H1 (cell line): ENCODE measurements around the gene MORN5. TPM values are rescaled to one million over a fixed set of nuclear protein-coding genes. Genes with fewer than 3 reads are reported as not detected.

Experiments used
- CTCF ChIA-PET: fragments of 300-600 bp; sonication (Branson Sonifier 250); formaldehyde crosslinking; loops from one replicate; lab custom pipeline; 2021; ENCODE audit not compliant: partially characterized antibody; lab: Charles Lee
- POLR2A ChIA-PET: fragments of 300-600 bp; sonication (Branson Sonifier 250); formaldehyde crosslinking; loops from one replicate; lab custom pipeline; 2021; ENCODE audit warnings: inconsistent platforms; ENCODE audit not compliant: partially characterized antibody; lab: Charles Lee
- DNase-seq, 2 experiments: peaks; one replicate each; pipeline versions ENCODE4 v3.0.0 to v3.0.0-alpha.2; 2010 to 2022; ENCODE audit warnings: low spot score in 2 of 2, low read depth in 1 of 2, mixed read lengths in 1 of 2
- FAIRE-seq: peaks from 2 replicates; lab custom pipeline; 2011; peaks lifted over from hg19 to GRCh38; lab: Jason Lieb, UNC
- H2AFZ ChIP-seq: 2 replicates; pipeline ENCODE4 v1.8.1; 2012; ENCODE audit warnings: low read length, inconsistent platforms
- H2AK5ac ChIP-seq: 2 replicates; pipeline ENCODE4 v1.6.1; 2013; ENCODE audit warnings: low read depth, low read length
- H2BK120ac ChIP-seq: replicated peaks from 2 replicates; pipeline ENCODE3; 2013; ENCODE audit warnings: low read depth, low read length, inconsistent platforms
- H2BK12ac ChIP-seq: 2 replicates; pipeline ENCODE4 v1.6.1; 2013; ENCODE audit warnings: low read depth, low read length
- H2BK15ac ChIP-seq: 2 replicates; pipeline ENCODE4 v1.6.1; 2013; ENCODE audit warnings: low read length
- H2BK20ac ChIP-seq: 2 replicates; pipeline ENCODE4 v1.6.1; 2013; ENCODE audit warnings: low read length
- H2BK5ac ChIP-seq: 2 replicates; pipeline ENCODE4 v1.6.1; 2013; ENCODE audit warnings: low read depth, low read length
- H3K14ac ChIP-seq: 2 replicates; pipeline ENCODE4 v1.6.1; 2013; ENCODE audit warnings: inconsistent platforms; ENCODE audit not compliant: insufficient read length
- H3K18ac ChIP-seq: 2 replicates; pipeline ENCODE4 v1.6.1; 2013; ENCODE audit warnings: low read length; ENCODE audit errors: extremely low read depth
- H3K23ac ChIP-seq: 2 replicates; pipeline ENCODE4 v1.6.1; 2013; ENCODE audit warnings: inconsistent platforms; ENCODE audit not compliant: insufficient read length
- H3K23me2 ChIP-seq: 2 replicates; pipeline ENCODE4 v1.6.1; 2013; ENCODE audit warnings: low read depth, low read length
- H3K27ac ChIP-seq: 2 replicates; pipeline ENCODE4 v1.6.1; 2011; ENCODE audit warnings: low read depth, low read length, inconsistent platforms
- H3K27me3 ChIP-seq, 4 experiments: replicated peaks in 1 of 4; 1 replicate in 1 of 4; 2 replicates in 3 of 4; pipeline versions ENCODE4 v1.6.1 to v1.8.1; 2011 to 2013; ENCODE audit warnings: low read length in 3 of 4, mild to moderate bottlenecking in 3 of 4, inconsistent platforms in 2 of 4, mixed read lengths in 2 of 4, moderate library complexity in 1 of 4; ENCODE audit not compliant: control insufficient read depth in 3 of 4, insufficient read depth in 3 of 4; ENCODE audit errors: extremely low read depth in 1 of 4
- H3K36me3 ChIP-seq, 4 experiments: 2 replicates each; pipeline versions ENCODE4 v1.6.1 to v1.8.1; 2011 to 2013; ENCODE audit warnings: mild to moderate bottlenecking in 4 of 4, low read length in 3 of 4, moderate library complexity in 2 of 4, control low read depth in 1 of 4, inconsistent platforms in 1 of 4; ENCODE audit not compliant: insufficient read depth in 4 of 4, control insufficient read depth in 2 of 4
- H3K4ac ChIP-seq: replicated peaks from 2 replicates; pipeline ENCODE3; 2013; ENCODE audit warnings: low read length, low read depth, mixed read lengths, inconsistent platforms; ENCODE audit not compliant: insufficient read length
- H3K4me1 ChIP-seq, 4 experiments: replicated peaks in 1 of 4; 1 replicate in 1 of 4; 2 replicates in 3 of 4; pipeline versions ENCODE4 v1.6.1 to v1.8.1; 2011 to 2013; ENCODE audit warnings: low read length in 3 of 4, inconsistent platforms in 2 of 4, mixed read lengths in 1 of 4; ENCODE audit not compliant: insufficient read depth in 4 of 4, control insufficient read depth in 3 of 4
- H3K4me2 ChIP-seq, 2 experiments: 2 replicates each; pipeline versions ENCODE4 v1.6.1 to v1.8.1; 2011 to 2013; ENCODE audit warnings: low read depth in 2 of 2, low read length in 2 of 2, control low read depth in 1 of 2, inconsistent platforms in 1 of 2, mild to moderate bottlenecking in 1 of 2; ENCODE audit not compliant: insufficient read depth in 1 of 2
- H3K4me3 ChIP-seq, 4 experiments: fragments of 200-600, 300-600 bp in 1 of 4; sonication (generic), shearing (Covaris generic), sonication (Bioruptor Twin) in 1 of 4; 2 replicates each; pipeline versions ENCODE4 v1.5.1 to v1.8.1; 2011 to 2016; ENCODE audit warnings: low read length in 4 of 4, low read depth in 3 of 4, control low read depth in 2 of 4, inconsistent platforms in 2 of 4, mild to moderate bottlenecking in 2 of 4, mixed read lengths in 1 of 4, moderate library complexity in 1 of 4; ENCODE audit not compliant: insufficient read depth in 2 of 4; ENCODE audit errors: extremely low read depth in 1 of 4
- H3K56ac ChIP-seq: replicated peaks from 2 replicates; pipeline ENCODE3; 2013; ENCODE audit warnings: low read depth, mild to moderate bottlenecking, mixed read lengths, low read length, inconsistent platforms; ENCODE audit not compliant: insufficient read length
- H3K79me1 ChIP-seq: 2 replicates; pipeline ENCODE4 v1.6.1; 2013; ENCODE audit warnings: low read depth, low read length, control low read depth
- H3K79me2 ChIP-seq, 2 experiments: 2 replicates each; pipeline versions ENCODE4 v1.6.1 to v1.8.1; 2012 to 2013; ENCODE audit warnings: low read length in 2 of 2, mild to moderate bottlenecking in 2 of 2, inconsistent platforms in 1 of 2; ENCODE audit not compliant: insufficient read depth in 2 of 2, control insufficient read depth in 1 of 2
- H3K9ac ChIP-seq, 4 experiments: replicated peaks in 1 of 4; 1 replicate in 1 of 4; 2 replicates in 3 of 4; pipeline versions ENCODE4 v1.6.1 to v1.8.1; 2011 to 2013; ENCODE audit warnings: low read depth in 3 of 4, low read length in 3 of 4, control low read depth in 2 of 4, mild to moderate bottlenecking in 2 of 4, moderate library complexity in 2 of 4, inconsistent platforms in 1 of 4; ENCODE audit errors: extremely low read depth in 1 of 4
- H3K9me3 ChIP-seq, 2 experiments: 2 replicates each; pipeline versions ENCODE4 v1.6.1 to v1.8.1; 2012 to 2013; ENCODE audit warnings: mild to moderate bottlenecking in 2 of 2, moderate library complexity in 2 of 2, control low read depth in 1 of 2, inconsistent platforms in 1 of 2, low read depth in 1 of 2, low read length in 1 of 2, mixed read lengths in 1 of 2; ENCODE audit not compliant: insufficient read depth in 2 of 2
- H4K20me1 ChIP-seq, 2 experiments: replicated peaks in 1 of 2; 2 replicates each; pipeline versions ENCODE3 to v1.8.1; 2011 to 2013; ENCODE audit warnings: inconsistent platforms in 2 of 2, low read length in 2 of 2, mild to moderate bottlenecking in 1 of 2; ENCODE audit not compliant: insufficient read depth in 2 of 2, control insufficient read depth in 1 of 2
- H4K5ac ChIP-seq: 2 replicates; pipeline ENCODE4 v1.6.1; 2013; ENCODE audit warnings: low read length, low read depth, mixed read lengths, inconsistent platforms; ENCODE audit not compliant: insufficient read length
- H4K8ac ChIP-seq: 2 replicates; pipeline ENCODE4 v1.8.0; 2013; ENCODE audit warnings: mild to moderate bottlenecking, moderate library complexity, low read length, inconsistent platforms; ENCODE audit not compliant: insufficient read depth; ENCODE audit errors: extremely low read depth
- H4K91ac ChIP-seq: replicated peaks from 2 replicates; pipeline ENCODE3; 2013; ENCODE audit warnings: low read length, mixed read lengths, inconsistent platforms; ENCODE audit not compliant: insufficient read length
- BRCA1 ChIP-seq: IDR thresholded peaks from 2 replicates; pipeline ENCODE4 v1.6.1; 2012; ENCODE audit warnings: low read depth, low read length, improper control_type of control experiment
- CBX5 ChIP-seq: fragments of 300-800, 300-1000 bp; sonication (generic); IDR thresholded peaks from 2 replicates; pipeline ENCODE4 v1.7.1; 2016; ENCODE audit warnings: antibody characterized with exemption, low read length, low read depth
- E2F6 ChIP-seq: IDR thresholded peaks from 2 replicates; pipeline ENCODE4 v1.6.1; 2012; ENCODE audit warnings: inconsistent platforms
- EZH2 ChIP-seq: fragments of 200-600 bp; sonication (generic); IDR thresholded peaks from 2 replicates; pipeline ENCODE4 v1.7.1; 2012; ENCODE audit warnings: low read depth, mild to moderate bottlenecking, moderate library complexity, low read length, inconsistent platforms; ENCODE audit not compliant: severe bottlenecking
- JUND ChIP-seq: IDR thresholded peaks from 2 replicates; pipeline ENCODE4 v1.6.1; 2011; ENCODE audit warnings: mild to moderate bottlenecking, improper control_type of control experiment, low read length
- MAX ChIP-seq: IDR thresholded peaks from 2 replicates; pipeline ENCODE4 v1.6.1; 2012; ENCODE audit warnings: inconsistent platforms
- NANOG ChIP-seq: IDR thresholded peaks from 2 replicates; pipeline ENCODE4 v1.6.1; 2011; ENCODE audit warnings: low read length, low read depth, mild to moderate bottlenecking, inconsistent platforms; ENCODE audit not compliant: insufficient read depth, poor library complexity, severe bottlenecking
- POLR2AphosphoS5 ChIP-seq: IDR thresholded peaks from 2 replicates; pipeline ENCODE4 v1.6.1; 2011; ENCODE audit warnings: low read depth, low read length
- RBBP5 ChIP-seq: IDR thresholded peaks from 2 replicates; pipeline ENCODE4 v1.7.1; 2012; ENCODE audit warnings: low read depth, mild to moderate bottlenecking, inconsistent platforms, low read length, moderate library complexity, borderline replicate concordance
- SP4 ChIP-seq: IDR thresholded peaks from 2 replicates; pipeline ENCODE4 v1.6.1; 2012; ENCODE audit warnings: low read length, inconsistent platforms
- TAF1 ChIP-seq: IDR thresholded peaks from 2 replicates; pipeline ENCODE4 v1.6.1; 2011; ENCODE audit warnings: mild to moderate bottlenecking, low read depth, low read length
- WGBS, 2 experiments: shearing (Covaris generic) in 1 of 2; methylation state at CpG; one replicate each; pipeline versions ENCODE4 v1.1.6 to v1.1.7; 2013 to 2015; ENCODE audit warnings: low lambda C conversion rate in 2 of 2, mixed read lengths in 2 of 2, inconsistent platforms in 1 of 2, low coverage in 1 of 2, missing lambda C conversion rate in 1 of 2; ENCODE audit not compliant: insufficient replicate concordance in 2 of 2, insufficient coverage in 1 of 2, insufficient read length in 1 of 2; ENCODE audit errors: extremely low coverage in 1 of 2, missing lambda C conversion rate in 1 of 2; 5-methylcytosine and 5-hydroxymethylcytosine counted together
- polyA plus RNA-seq, 7 experiments: library from polyadenylated mRNA; depleted of rRNA in 3 of 7; stranded (reverse) in 5 of 7; unstranded in 2 of 7; fragments of >200 nt in 5 of 7; fragments of 200-250 nt in 2 of 7; gene quantifications; 1 replicate in 5 of 7; 2 replicates in 1 of 7; 4 replicates in 1 of 7; pipeline versions ENCODE4 v1.2.1 to v1.2.3, GENCODE V29; 2011 to 2013; ENCODE audit warnings: missing spikeins in 2 of 7, mixed read lengths in 2 of 7
- total RNA-seq: library from RNA; stranded (reverse); fragmentation: NEBNext Ultra II Directional; extraction: Animal tissue kit (Norgen Biotek cat#: 25700); gene quantifications from 2 replicates; pipeline ENCODE4 v1.2.1, GENCODE V29; 2021

The MORN5 gene
- total and polyA plus RNA-seq, 2 of the 8 experiments (the other 6 are each of a cell fraction or from before 2014, with no cell fraction given), result not detected

- H3K23ac ChIP-seq, result no peak overlapping the region
- no peak overlapping the region for H3K9ac ChIP-seq
- FAIRE-seq (no peak), DNase-seq (no peak)
- no peak overlapping the region for H3K56ac ChIP-seq
- H2BK5ac ChIP-seq, result 0 out of 2 replicates have a peak overlapping the region, but pooled peaks have one; percentile 1
- H3K27ac ChIP-seq, result no peak overlapping the region
- peak overlapping the region; percentile 40; the same call in 1 of the 2 replicates for H2BK12ac ChIP-seq
- no peaks in the 10 kb centered on the region for H3K36me3 ChIP-seq
- no peaks in the 10 kb centered on the region for H4K20me1 ChIP-seq
- peaks cover 8 to 16% (median 12%) of the 10 kb centered on the region in 4 experiments for H3K4me1 ChIP-seq
- POLR2A ChIA-PET, result interaction anchor here (1.1 to 1.2 kb wide), 2 partner anchors 13 to 15 kb away, joined by 3 to 4 read pairs; no protein-coding TSS in a partner anchor
- H2AFZ ChIP-seq, result peak overlapping the region; percentile 54; the same call in 1 of the 2 replicates
- no peak overlapping the region for H2BK120ac ChIP-seq
- no peaks in the 10 kb centered on the region for H3K9me3 ChIP-seq
- peak overlapping the region; percentile 8; the same call in 1 of the 2 replicates for H2BK15ac ChIP-seq
- no peaks in the 10 kb centered on the region for H3K23me2 ChIP-seq
- no peaks in the 10 kb centered on the region for H3K79me1 ChIP-seq
- H2AK5ac ChIP-seq, result peak overlapping the region; percentile 59; the same call in 1 of the 2 replicates
- peak overlapping the region; percentile 37 to 41; a peak in 2 of 4 replicates for H3K4me2 ChIP-seq
- peak overlapping the region; percentile 40 for H2BK20ac ChIP-seq
- H3K79me2 ChIP-seq, result no peaks in the 10 kb centered on the region
- H4K5ac ChIP-seq, result no peak overlapping the region
- no peaks in the 10 kb centered on the region; a peak in 2 of 7 replicates for H3K27me3 ChIP-seq
- 0 out of 2 replicates have a peak overlapping the region, but pooled peaks have one; percentile 31 for H4K8ac ChIP-seq
- peak overlapping the region; percentile 62 for H3K18ac ChIP-seq
- H3K14ac ChIP-seq, result no peak overlapping the region
- H4K91ac ChIP-seq, result no peak overlapping the region
- peak overlapping the region; percentile 34 for H3K4ac ChIP-seq
- 84% methylated on average over 10 of the region's 10 CpGs; no CpG with 5 or more reads in 1 of the 2 experiments for WGBS, 2 experiments
- CTCF ChIA-PET, result interaction anchor here (1.5 to 15.6 kb wide), 8 partner anchors 6 to 252 kb away, joined by 3 to 544 read pairs (median 52); no protein-coding TSS in a partner anchor
- H3K4me3 ChIP-seq, result no peak overlapping the region
- TF ChIP-seq CBX5 (no peak), TAF1 (no peak), EZH2 (no peak), E2F6 (no peak), BRCA1 (no peak), MAX (no peak), NANOG (no peak), JUND (no peak), POLR2AphosphoS5 (no peak), RBBP5 (0 out of 2 replicates have a peak, but pooled peaks have one; percentile 6), SP4 (no peak)
Observed at GRCh38 chr9:122116448-122117173, 43.1 kb upstream of the MORN5 start.
